GM23338 (cell line): ENCODE data around the gene TIMP3.

Experiments used
- EZH2 ChIP-seq: fragments of 200-600 bp; sonication (generic); IDR thresholded peaks from one replicate; pipeline ENCODE4 v1.8.0; 2017; ENCODE audit warnings: antibody characterized with exemption, mild to moderate bottlenecking, low read depth; ENCODE audit not compliant: unreplicated experiment
- POLR2AphosphoS5 ChIP-seq: IDR thresholded peaks from 2 replicates; pipeline ENCODE4 v1.6.1; 2016; ENCODE audit warnings: antibody characterized with exemption, low read depth
- TF ChIP-seq, protein P1 (sequence below), 2 experiments: fragments of 200-600 bp in 1 of 2; sonication (generic) in 1 of 2; conservative IDR thresholded peaks; 2 replicates each; pipeline versions ENCODE4 v1.5.1 to v1.6.1; 2016 to 2017; ENCODE audit warnings: antibody characterized with exemption in 2 of 2, low read depth in 2 of 2, mild to moderate bottlenecking in 2 of 2, moderate library complexity in 1 of 2

DNA sequence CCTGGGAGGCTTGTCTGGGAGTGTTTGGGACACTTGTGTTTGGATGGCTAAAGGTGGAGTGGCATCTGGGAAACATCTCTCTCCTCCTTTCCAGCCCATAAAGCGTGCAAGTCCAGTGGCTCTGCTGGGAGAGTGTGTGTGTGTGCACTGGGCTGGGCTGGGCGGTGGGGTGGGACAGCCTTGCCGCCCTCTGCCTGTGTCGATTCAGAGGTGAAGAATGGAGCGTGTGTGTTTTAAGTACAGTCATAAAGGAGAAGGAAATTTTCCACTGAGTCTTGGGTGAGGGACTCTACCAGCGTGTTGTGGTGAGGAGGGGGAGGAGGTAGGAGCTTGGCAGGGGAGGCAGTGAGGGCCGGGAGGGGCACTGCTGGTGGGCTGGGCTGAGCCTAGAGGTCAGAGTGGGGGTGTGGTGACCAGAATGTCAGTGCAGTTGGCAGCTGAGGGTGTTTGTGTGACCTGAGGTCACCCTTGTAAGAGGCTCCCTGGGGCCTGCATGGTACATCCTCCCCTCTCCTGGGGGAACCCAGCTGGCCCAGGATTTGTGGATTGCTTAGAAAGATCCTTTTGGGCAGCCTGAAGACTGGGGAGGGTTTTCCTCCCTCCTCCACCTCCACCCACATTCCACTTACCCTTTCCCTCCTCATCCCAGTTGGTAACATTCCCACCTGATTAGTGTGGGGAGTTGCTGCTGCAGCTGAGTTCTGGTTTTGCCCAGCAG is 1.7 kb downstream of the TIMP3 start:
- no peak for TF ChIP-seq POLR2AphosphoS5
- TF ChIP-seq EZH2, result no peak
- TF ChIP-seq, protein P1, sequence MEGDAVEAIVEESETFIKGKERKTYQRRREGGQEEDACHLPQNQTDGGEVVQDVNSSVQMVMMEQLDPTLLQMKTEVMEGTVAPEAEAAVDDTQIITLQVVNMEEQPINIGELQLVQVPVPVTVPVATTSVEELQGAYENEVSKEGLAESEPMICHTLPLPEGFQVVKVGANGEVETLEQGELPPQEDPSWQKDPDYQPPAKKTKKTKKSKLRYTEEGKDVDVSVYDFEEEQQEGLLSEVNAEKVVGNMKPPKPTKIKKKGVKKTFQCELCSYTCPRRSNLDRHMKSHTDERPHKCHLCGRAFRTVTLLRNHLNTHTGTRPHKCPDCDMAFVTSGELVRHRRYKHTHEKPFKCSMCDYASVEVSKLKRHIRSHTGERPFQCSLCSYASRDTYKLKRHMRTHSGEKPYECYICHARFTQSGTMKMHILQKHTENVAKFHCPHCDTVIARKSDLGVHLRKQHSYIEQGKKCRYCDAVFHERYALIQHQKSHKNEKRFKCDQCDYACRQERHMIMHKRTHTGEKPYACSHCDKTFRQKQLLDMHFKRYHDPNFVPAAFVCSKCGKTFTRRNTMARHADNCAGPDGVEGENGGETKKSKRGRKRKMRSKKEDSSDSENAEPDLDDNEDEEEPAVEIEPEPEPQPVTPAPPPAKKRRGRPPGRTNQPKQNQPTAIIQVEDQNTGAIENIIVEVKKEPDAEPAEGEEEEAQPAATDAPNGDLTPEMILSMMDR (conservative IDR thresholded peaks at IDR 0.05; ENCODE audit: low read depth in 2 of 2), result no peak
